ENCODE data around the gene ELF4. TPM values are rescaled to one million over a fixed set of nuclear protein-coding genes. Genes with fewer than 3 reads are reported as not detected.

The ELF4 gene
- total and polyA plus RNA-seq, 9 of the 15 experiments (the other 6 are each of a cell fraction or from before 2014, with no cell fraction given) = 5.9 to 55.8 (median 25.2) TPM

GRCh38 chrX:130082244-130083106 lies 27.8 kb downstream of the ELF4 start (continued):
- no peak for TF ChIP-seq ZMIZ1 (IDR thresholded peaks at IDR 0.05; ENCODE audit: low read depth in 2 of 2, low read length in 2 of 2)
- TF ChIP-seq CXXC5 (CRISPR knock-in tag; IDR thresholded peaks at IDR 0.05) = peak; percentile 64
- no peak for TF ChIP-seq TEAD4 (IDR thresholded peaks at IDR 0.05; ENCODE audit: low read length)
- TF ChIP-seq TEAD4 (CRISPR knock-in tag; IDR thresholded peaks at IDR 0.05; ENCODE audit: borderline replicate concordance) = no peak
- no peak for TF ChIP-seq PML (IDR thresholded peaks at IDR 0.05; ENCODE audit: low read length)
- no peak for TF ChIP-seq POLR2AphosphoS2 (IDR thresholded peaks at IDR 0.05; ENCODE audit: low read length)
- TF ChIP-seq MXI1 (IDR thresholded peaks at IDR 0.05; ENCODE audit: low read depth, low read length) = peak; percentile 61
- TF ChIP-seq HMGXB4 (CRISPR knock-in tag; IDR thresholded peaks at IDR 0.05) = no peak
- TF ChIP-seq SPI1 (IDR thresholded peaks at IDR 0.05; ENCODE audit: borderline replicate concordance, low read depth, low read length) = no peak
- peak; percentile 20; the same call in 1 of the 2 replicates for TF ChIP-seq ARID1B (IDR thresholded peaks at IDR 0.05)
- no peak for TF ChIP-seq CHCHD3 (CRISPR knock-in tag; IDR thresholded peaks at IDR 0.05)
- TF ChIP-seq WHSC1 (IDR thresholded peaks at IDR 0.05; ENCODE audit: low read length) = no peak
- TF ChIP-seq KLF1 (tag; IDR thresholded peaks at IDR 0.05) = no peak
- TF ChIP-seq RCOR1 (IDR thresholded peaks at IDR 0.05; ENCODE audit: borderline replicate concordance in 1 of 2, low read depth in 2 of 2, low read length in 2 of 2) = peak in 1 of 2 experiments; percentile 28; a peak in 1 of 4 replicates
- peak in 1 of 2 experiments; percentile 44; a peak in 1 of 4 replicates for TF ChIP-seq UBTF (IDR thresholded peaks at IDR 0.05; ENCODE audit: borderline replicate concordance in 1 of 2, low read depth in 2 of 2, low read length in 2 of 2)
- TF ChIP-seq NCOA1 (IDR thresholded peaks at IDR 0.05; ENCODE audit: low read depth) = no peak
- TF ChIP-seq MECOM (CRISPR knock-in tag; IDR thresholded peaks at IDR 0.05) = no peak
- TF ChIP-seq DIDO1 (tag; IDR thresholded peaks at IDR 0.05; ENCODE audit: low read depth) = no peak
- TF ChIP-seq EWSR1 (IDR thresholded peaks at IDR 0.05; ENCODE audit: borderline replicate concordance, low read depth, partially characterized antibody) = no peak
- TF ChIP-seq SP1 (CRISPR knock-in tag; IDR thresholded peaks at IDR 0.05) = no peak

Measured in K562 (cell line).